SK-N-SH (cell line): ENCODE data around the gene RARS2. TPM values are rescaled to one million over a fixed set of nuclear protein-coding genes. Genes with fewer than 3 reads are reported as not detected.

Experiments used
- CTCF ChIA-PET: fragments of 300-600, 350-600 bp; formaldehyde crosslinking; extraction: SDS; loops from one replicate; lab custom pipeline; 2021; lab: Yijun Ruan, JAX
- POLR2A ChIA-PET: fragments of 350-600 bp; sonication (Branson Sonifier 250); formaldehyde crosslinking; extraction: SDS; loops from one replicate; lab custom pipeline; 2020; ENCODE audit warnings: antibody characterized with exemption, inconsistent platforms; lab: Yijun Ruan, JAX
- DNase-seq: peaks from one replicate; pipeline ENCODE4 v3.0.0; 2012
- H2AFZ ChIP-seq: fragments of 200-600 bp; sonication (generic); 2 replicates; pipeline ENCODE4 v1.8.1; 2016; ENCODE audit warnings: antibody characterized with exemption, mild to moderate bottlenecking, low read depth
- H3F3A ChIP-seq: fragments of 200-600 bp; sonication (generic); replicated peaks from 2 replicates; pipeline ENCODE3; 2016; ENCODE audit warnings: antibody characterized with exemption, mild to moderate bottlenecking; ENCODE audit not compliant: insufficient read depth
- H3K27ac ChIP-seq, 2 experiments: fragments of 200-500 bp in 1 of 2; fragments of 200-600 bp in 1 of 2; sonication (Bioruptor generic) in 1 of 2; sonication (generic), shearing (Covaris generic) in 1 of 2; 2 replicates each; pipeline versions ENCODE4 v1.5.1 to v1.6.1; 2014 to 2016; ENCODE audit warnings: low read depth in 2 of 2, inconsistent platforms in 1 of 2, low read length in 1 of 2, mild to moderate bottlenecking in 1 of 2, mixed read lengths in 1 of 2
- H3K27me3 ChIP-seq: fragments of 200-600 bp; sonication (generic), shearing (Covaris generic); 2 replicates; pipeline ENCODE4 v1.6.1; 2016; ENCODE audit warnings: mixed run types; ENCODE audit not compliant: insufficient read depth
- H3K36me3 ChIP-seq, 2 experiments: fragments of 200-500 bp in 1 of 2; fragments of 200-600 bp in 1 of 2; sonication (Bioruptor generic) in 1 of 2; sonication (generic) in 1 of 2; replicated peaks in 1 of 2; 2 replicates each; pipeline versions ENCODE3 to v1.5.1; 2014 to 2016; ENCODE audit warnings: low read length in 1 of 2, mild to moderate bottlenecking in 1 of 2; ENCODE audit not compliant: insufficient read depth in 2 of 2, control insufficient read depth in 1 of 2
- H3K4me1 ChIP-seq, 2 experiments: fragments of 200-500 bp in 1 of 2; fragments of 200-600 bp in 1 of 2; sonication (Bioruptor generic) in 1 of 2; sonication (generic), shearing (Covaris generic) in 1 of 2; 2 replicates each; pipeline versions ENCODE4 v1.5.1 to v1.6.1; 2014 to 2016; ENCODE audit warnings: low read depth in 1 of 2, low read length in 1 of 2, mixed run types in 1 of 2; ENCODE audit not compliant: insufficient read depth in 2 of 2, control insufficient read depth in 1 of 2
- H3K4me2 ChIP-seq: fragments of 200-600 bp; sonication (generic), shearing (Covaris generic); 2 replicates; pipeline ENCODE4 v1.6.1; 2017; ENCODE audit warnings: mixed run types
- H3K4me3 ChIP-seq, 2 experiments: fragments of 200-500 bp in 1 of 2; fragments of 200-600 bp in 1 of 2; sonication (Bioruptor generic) in 1 of 2; sonication (generic), shearing (Covaris generic) in 1 of 2; 2 replicates each; pipeline versions ENCODE4 v1.5.1 to v1.8.1; 2014 to 2016; ENCODE audit warnings: low read depth in 2 of 2, inconsistent platforms in 1 of 2, low read length in 1 of 2, mild to moderate bottlenecking in 1 of 2, mixed read lengths in 1 of 2, moderate library complexity in 1 of 2
- H3K79me2 ChIP-seq: fragments of 200-600 bp; sonication (generic); 2 replicates; pipeline ENCODE4 v1.8.1; 2017; ENCODE audit warnings: mild to moderate bottlenecking; ENCODE audit not compliant: insufficient read depth
- H3K9ac ChIP-seq: fragments of 200-600 bp; sonication (generic); 2 replicates; pipeline ENCODE4 v1.6.1; 2017; ENCODE audit warnings: mixed run types
- H3K9me2 ChIP-seq: fragments of 200-600 bp; sonication (generic); 2 replicates; pipeline ENCODE4 v1.6.1; 2017; ENCODE audit warnings: mixed run types
- H3K9me3 ChIP-seq: fragments of 200-600 bp; sonication (generic); 2 replicates; pipeline ENCODE4 v1.6.1; 2017; ENCODE audit warnings: mixed run types, mild to moderate bottlenecking, moderate library complexity
- H4K20me1 ChIP-seq: fragments of 200-600 bp; sonication (generic); 2 replicates; pipeline ENCODE4 v1.6.1; 2017; ENCODE audit warnings: mild to moderate bottlenecking, mixed run types; ENCODE audit not compliant: insufficient read depth
- EP300 ChIP-seq, 2 experiments: IDR thresholded peaks; 2 replicates each; pipeline versions ENCODE4 v1.4.0 to v1.6.1; 2012; ENCODE audit warnings: borderline replicate concordance in 1 of 2, low read depth in 1 of 2, low read length in 1 of 2
- FOSL2 ChIP-seq: IDR thresholded peaks from 2 replicates; pipeline ENCODE4 v1.4.0; 2012; ENCODE audit warnings: low read depth, mild to moderate bottlenecking, moderate library complexity, borderline replicate concordance
- FOXJ3 ChIP-seq: sonication (generic); formaldehyde crosslinking; IDR thresholded peaks from 2 replicates; pipeline ENCODE4 v1.5.1; 2020; ENCODE audit warnings: mild to moderate bottlenecking, missing genetic modification reagents
- FOXM1 ChIP-seq: IDR thresholded peaks from 2 replicates; pipeline ENCODE4 v1.4.0; 2012; ENCODE audit warnings: low read depth, mild to moderate bottlenecking
- GABPA ChIP-seq: IDR thresholded peaks from 2 replicates; pipeline ENCODE4 v1.4.0; 2012; ENCODE audit warnings: low read depth, mild to moderate bottlenecking
- GATA2 ChIP-seq: sonication (generic); formaldehyde crosslinking; IDR thresholded peaks from 2 replicates; pipeline ENCODE4 v1.5.0; 2020; ENCODE audit warnings: mild to moderate bottlenecking, missing genetic modification reagents
- JUND ChIP-seq: IDR thresholded peaks from 2 replicates; pipeline ENCODE4 v1.4.0; 2012
- MEF2A ChIP-seq: IDR thresholded peaks from 2 replicates; pipeline ENCODE4 v1.4.0; 2012; ENCODE audit warnings: low read depth, borderline replicate concordance
- MXI1 ChIP-seq: IDR thresholded peaks from 2 replicates; pipeline ENCODE4 v1.6.1; 2012; ENCODE audit warnings: mild to moderate bottlenecking, low read depth, low read length, improper control_type of control experiment
- NFIC ChIP-seq: IDR thresholded peaks from 2 replicates; pipeline ENCODE4 v1.4.0; 2012; ENCODE audit warnings: borderline replicate concordance
- NRF1 ChIP-seq: IDR thresholded peaks from 2 replicates; pipeline ENCODE4 v1.6.1; 2012; ENCODE audit warnings: low read depth, mild to moderate bottlenecking, low read length
- POLR2AphosphoS5 ChIP-seq: IDR thresholded peaks from 2 replicates; pipeline ENCODE4 v1.6.1; 2012; ENCODE audit warnings: low read depth, low read length
- RAD21 ChIP-seq: IDR thresholded peaks from 2 replicates; pipeline ENCODE4 v1.6.1; 2012; ENCODE audit warnings: mild to moderate bottlenecking, low read length
- RCOR1 ChIP-seq: fragments of 150-350 bp; IDR thresholded peaks from 2 replicates; pipeline ENCODE4 v1.6.1; 2017; ENCODE audit warnings: antibody characterized with exemption, low read length
- RFX5 ChIP-seq: IDR thresholded peaks from 2 replicates; pipeline ENCODE4 v1.6.1; 2012; ENCODE audit warnings: mild to moderate bottlenecking, improper control_type of control experiment, low read length
- SIN3A ChIP-seq: IDR thresholded peaks from 2 replicates; pipeline ENCODE4 v1.6.1; 2012; ENCODE audit warnings: low read depth, mild to moderate bottlenecking, low read length, moderate library complexity, borderline replicate concordance
- SMC3 ChIP-seq: IDR thresholded peaks from 2 replicates; pipeline ENCODE4 v1.6.1; 2012; ENCODE audit warnings: low read depth, low read length, improper control_type of control experiment
- TAF1 ChIP-seq: IDR thresholded peaks from 2 replicates; pipeline ENCODE4 v1.6.1; 2012; ENCODE audit warnings: low read depth, mild to moderate bottlenecking, low read length, moderate library complexity, borderline replicate concordance
- TCF12 ChIP-seq: IDR thresholded peaks from 2 replicates; pipeline ENCODE4 v1.4.0; 2012
- TEAD4 ChIP-seq: IDR thresholded peaks from 2 replicates; pipeline ENCODE4 v1.4.0; 2012; ENCODE audit warnings: mild to moderate bottlenecking, borderline replicate concordance; ENCODE audit not compliant: insufficient read depth
- YY1 ChIP-seq: IDR thresholded peaks from 2 replicates; pipeline ENCODE4 v1.4.0; 2012; ENCODE audit warnings: low read depth, mild to moderate bottlenecking
- WGBS: methylation state at CpG from one replicate; pipeline ENCODE4 v1.1.6; 2017; ENCODE audit warnings: low lambda C conversion rate; 5-methylcytosine and 5-hydroxymethylcytosine counted together
- polyA plus RNA-seq, 3 experiments: library from polyadenylated mRNA; depleted of rRNA; stranded (reverse); fragments of >200 nt; gene quantifications; 2 replicates each; pipeline ENCODE4 v1.2.3, GENCODE V29; 2012
- TF ChIP-seq, protein P1 (sequence below): fragments of 150-350 bp; IDR thresholded peaks from 2 replicates; pipeline ENCODE4 v1.6.1; 2016; ENCODE audit warnings: mild to moderate bottlenecking, low read depth, low read length
- TF ChIP-seq, protein P2 (sequence below): IDR thresholded peaks from 2 replicates; pipeline ENCODE4 v1.4.0; 2012; ENCODE audit warnings: low read depth
- TF ChIP-seq, protein P3 (sequence below): fragments of 200-600 bp; sonication (generic); IDR thresholded peaks from 2 replicates; pipeline ENCODE4 v1.6.1; 2017; ENCODE audit warnings: antibody characterized with exemption, mild to moderate bottlenecking, moderate library complexity
- TF ChIP-seq, protein P4 (sequence below): IDR thresholded peaks from 2 replicates; pipeline ENCODE4 v1.6.1; 2012; ENCODE audit warnings: mild to moderate bottlenecking, low read depth, low read length, moderate library complexity

RARS2 gene
- polyA plus RNA-seq, 1 of the 3 experiments (the other 2 are of a cell fraction): 7.9 TPM

DNA sequence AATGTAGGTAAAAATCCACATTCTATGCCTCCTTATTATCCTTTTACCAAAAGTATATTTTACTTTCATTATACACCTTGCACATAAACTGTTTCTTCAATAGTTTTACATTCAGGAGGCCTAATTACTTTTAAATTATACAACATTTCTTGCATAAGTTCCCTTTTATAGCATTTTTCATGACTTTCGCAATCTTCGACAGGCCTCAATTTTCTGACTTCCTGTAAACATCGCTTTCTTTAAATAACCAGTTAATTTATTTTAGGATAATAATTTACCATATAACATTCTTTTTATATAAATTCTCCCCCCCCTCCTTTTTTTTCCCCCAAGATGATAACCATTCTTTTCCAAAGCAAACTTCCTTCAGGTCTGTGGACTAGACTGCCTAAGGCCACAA is 107.9 kb downstream of the RARS2 start (continued):
- no peak for TF ChIP-seq TAF1
- TF ChIP-seq NRF1: no peak
- TF ChIP-seq MXI1: no peak

DNA sequence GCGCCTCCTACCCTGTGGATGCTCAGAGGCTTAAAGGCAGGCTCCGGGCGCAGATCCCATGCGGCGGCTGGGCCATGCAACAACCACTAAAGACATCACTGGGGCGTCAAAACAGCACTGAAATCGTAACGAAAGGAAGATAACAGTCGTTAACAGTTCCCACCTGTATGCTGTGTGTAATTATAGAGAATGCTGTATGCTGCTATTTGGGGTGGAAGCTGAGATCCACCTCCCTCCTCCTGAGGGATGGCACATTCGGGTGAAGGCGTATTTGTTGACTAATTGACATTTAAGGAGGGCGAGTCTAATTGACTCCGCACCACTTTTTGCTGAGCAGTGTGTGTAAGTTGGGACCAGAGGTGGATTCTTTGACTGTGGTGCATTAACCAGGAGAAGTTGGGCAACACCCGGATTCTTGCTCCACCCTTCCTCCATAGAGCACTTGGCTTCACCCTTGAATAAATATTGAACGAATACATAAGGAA is 116.3 kb downstream of the RARS2 start:
- ChIA-PET POLR2A (no interaction called here), CTCF (interaction anchor here (0.9 to 2.4 kb wide), 2 partner anchors 80 to 151 kb away, joined by 3 to 10 read pairs; partner anchors contain the start of gene SMIM8)
- Histone ChIP-seq H3K4me2 (peak overlapping the region; percentile 91), H3K4me3 (peak overlapping the region; percentile 78 to 86), H3F3A (peaks cover 4% of the 10 kb centered on the region), H3K36me3 (peaks cover 8 to 9% of the 10 kb centered on the region in 2 experiments), H3K9ac (peak overlapping the region; percentile 79), H2AFZ (peak overlapping the region; percentile 82), H3K9me3 (no peaks in the 10 kb centered on the region), H3K27me3 (no peaks in the 10 kb centered on the region), H4K20me1 (no peaks in the 10 kb centered on the region), H3K79me2 (peaks cover 13% of the 10 kb centered on the region), H3K4me1 (peaks cover 0 to 9% of the 10 kb centered on the region in 2 experiments; a peak in 2 of 4 replicates), H3K27ac (peak overlapping the region; percentile 65 to 97; a peak in 3 of 4 replicates), H3K9me2 (no peaks in the 10 kb centered on the region)
- WGBS: 0% methylated on average over 14 of the region's 15 CpGs
- TF ChIP-seq TAF1 (0 out of 2 replicates have a peak, but pooled peaks have one; percentile 4), POLR2AphosphoS5 (no peak), RFX5 (0 out of 2 replicates have a peak, but pooled peaks have one; percentile 11), YY1 (no peak), MEF2A (no peak), SIN3A (no peak), RCOR1 (no peak), FOXJ3 (CRISPR knock-in tag) (no peak), SMC3 (no peak), FOXM1 (no peak), MXI1 (peak; percentile 70), JUND (no peak), EP300 (IDR thresholded peaks at IDR 0.05; ENCODE audit: borderline replicate concordance in 1 of 2, low read depth in 1 of 2, low read length in 1 of 2) (no peak), RAD21 (no peak), NFIC (no peak), GATA2 (CRISPR knock-in tag) (no peak), FOSL2 (no peak), GABPA (no peak), TEAD4 (no peak), TCF12 (no peak), NRF1 (no peak)
- TF ChIP-seq, protein P1, sequence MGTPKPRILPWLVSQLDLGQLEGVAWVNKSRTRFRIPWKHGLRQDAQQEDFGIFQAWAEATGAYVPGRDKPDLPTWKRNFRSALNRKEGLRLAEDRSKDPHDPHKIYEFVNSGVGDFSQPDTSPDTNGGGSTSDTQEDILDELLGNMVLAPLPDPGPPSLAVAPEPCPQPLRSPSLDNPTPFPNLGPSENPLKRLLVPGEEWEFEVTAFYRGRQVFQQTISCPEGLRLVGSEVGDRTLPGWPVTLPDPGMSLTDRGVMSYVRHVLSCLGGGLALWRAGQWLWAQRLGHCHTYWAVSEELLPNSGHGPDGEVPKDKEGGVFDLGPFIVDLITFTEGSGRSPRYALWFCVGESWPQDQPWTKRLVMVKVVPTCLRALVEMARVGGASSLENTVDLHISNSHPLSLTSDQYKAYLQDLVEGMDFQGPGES: no peak
- TF ChIP-seq, protein P2, sequence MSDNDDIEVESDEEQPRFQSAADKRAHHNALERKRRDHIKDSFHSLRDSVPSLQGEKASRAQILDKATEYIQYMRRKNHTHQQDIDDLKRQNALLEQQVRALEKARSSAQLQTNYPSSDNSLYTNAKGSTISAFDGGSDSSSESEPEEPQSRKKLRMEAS: no peak
- TF ChIP-seq, protein P3, sequence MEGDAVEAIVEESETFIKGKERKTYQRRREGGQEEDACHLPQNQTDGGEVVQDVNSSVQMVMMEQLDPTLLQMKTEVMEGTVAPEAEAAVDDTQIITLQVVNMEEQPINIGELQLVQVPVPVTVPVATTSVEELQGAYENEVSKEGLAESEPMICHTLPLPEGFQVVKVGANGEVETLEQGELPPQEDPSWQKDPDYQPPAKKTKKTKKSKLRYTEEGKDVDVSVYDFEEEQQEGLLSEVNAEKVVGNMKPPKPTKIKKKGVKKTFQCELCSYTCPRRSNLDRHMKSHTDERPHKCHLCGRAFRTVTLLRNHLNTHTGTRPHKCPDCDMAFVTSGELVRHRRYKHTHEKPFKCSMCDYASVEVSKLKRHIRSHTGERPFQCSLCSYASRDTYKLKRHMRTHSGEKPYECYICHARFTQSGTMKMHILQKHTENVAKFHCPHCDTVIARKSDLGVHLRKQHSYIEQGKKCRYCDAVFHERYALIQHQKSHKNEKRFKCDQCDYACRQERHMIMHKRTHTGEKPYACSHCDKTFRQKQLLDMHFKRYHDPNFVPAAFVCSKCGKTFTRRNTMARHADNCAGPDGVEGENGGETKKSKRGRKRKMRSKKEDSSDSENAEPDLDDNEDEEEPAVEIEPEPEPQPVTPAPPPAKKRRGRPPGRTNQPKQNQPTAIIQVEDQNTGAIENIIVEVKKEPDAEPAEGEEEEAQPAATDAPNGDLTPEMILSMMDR: no peak
- TF ChIP-seq, protein P4, sequence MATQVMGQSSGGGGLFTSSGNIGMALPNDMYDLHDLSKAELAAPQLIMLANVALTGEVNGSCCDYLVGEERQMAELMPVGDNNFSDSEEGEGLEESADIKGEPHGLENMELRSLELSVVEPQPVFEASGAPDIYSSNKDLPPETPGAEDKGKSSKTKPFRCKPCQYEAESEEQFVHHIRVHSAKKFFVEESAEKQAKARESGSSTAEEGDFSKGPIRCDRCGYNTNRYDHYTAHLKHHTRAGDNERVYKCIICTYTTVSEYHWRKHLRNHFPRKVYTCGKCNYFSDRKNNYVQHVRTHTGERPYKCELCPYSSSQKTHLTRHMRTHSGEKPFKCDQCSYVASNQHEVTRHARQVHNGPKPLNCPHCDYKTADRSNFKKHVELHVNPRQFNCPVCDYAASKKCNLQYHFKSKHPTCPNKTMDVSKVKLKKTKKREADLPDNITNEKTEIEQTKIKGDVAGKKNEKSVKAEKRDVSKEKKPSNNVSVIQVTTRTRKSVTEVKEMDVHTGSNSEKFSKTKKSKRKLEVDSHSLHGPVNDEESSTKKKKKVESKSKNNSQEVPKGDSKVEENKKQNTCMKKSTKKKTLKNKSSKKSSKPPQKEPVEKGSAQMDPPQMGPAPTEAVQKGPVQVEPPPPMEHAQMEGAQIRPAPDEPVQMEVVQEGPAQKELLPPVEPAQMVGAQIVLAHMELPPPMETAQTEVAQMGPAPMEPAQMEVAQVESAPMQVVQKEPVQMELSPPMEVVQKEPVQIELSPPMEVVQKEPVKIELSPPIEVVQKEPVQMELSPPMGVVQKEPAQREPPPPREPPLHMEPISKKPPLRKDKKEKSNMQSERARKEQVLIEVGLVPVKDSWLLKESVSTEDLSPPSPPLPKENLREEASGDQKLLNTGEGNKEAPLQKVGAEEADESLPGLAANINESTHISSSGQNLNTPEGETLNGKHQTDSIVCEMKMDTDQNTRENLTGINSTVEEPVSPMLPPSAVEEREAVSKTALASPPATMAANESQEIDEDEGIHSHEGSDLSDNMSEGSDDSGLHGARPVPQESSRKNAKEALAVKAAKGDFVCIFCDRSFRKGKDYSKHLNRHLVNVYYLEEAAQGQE: no peak
- no peak for DNase-seq
